HL-60 (cell line): ENCODE results near the gene MSRB3.

ENCODE experiments used
- CTCF ChIP-seq: IDR thresholded peaks from one replicate; pipeline ENCODE4 v1.5.1; 2011; ENCODE audit warnings: low read length, control low read depth, inconsistent platforms; ENCODE audit not compliant: insufficient read depth
- POLR2AphosphoS5 ChIP-seq: IDR thresholded peaks from 2 replicates; pipeline ENCODE4 v1.6.1; 2012; ENCODE audit warnings: low read depth
- SPI1 ChIP-seq: IDR thresholded peaks from 2 replicates; pipeline ENCODE4 v1.6.1; 2012; ENCODE audit warnings: low read depth, mild to moderate bottlenecking, borderline replicate concordance

GRCh38 chr12:65496617-65497016, 218.1 kb downstream of the MSRB3 start:
- TF ChIP-seq CTCF (no peak), POLR2AphosphoS5 (no peak), SPI1 (no peak)
